ENCODE measurements around the gene YY1.

Gene YY1

GRCh38 chr14:100313464-100314230 is 74.7 kb downstream of the YY1 start:
- no peak for DNase-seq (ENCODE audit: low read depth)

- DNase-seq (ENCODE audit: low read depth), result no peak
Measured at GRCh38 chr14:100314724-100315123, 75.8 kb downstream of the YY1 start.

- DNase-seq (ENCODE audit: low read depth), result no peak
Measured at GRCh38 chr14:100317389-100317788, 78.4 kb downstream of the YY1 start.

- no peak for DNase-seq (ENCODE audit: low read depth)
Measured at GRCh38 chr14:100317912-100318808, 79.2 kb downstream of the YY1 start.

GRCh38 chr14:100320157-100320856 is 81.4 kb downstream of the YY1 start:
- DNase-seq (ENCODE audit: low read depth), result no peak

GRCh38 chr14:100321473-100322137 is 82.7 kb downstream of the YY1 start:
- no peak for DNase-seq (ENCODE audit: low read depth)

GRCh38 chr14:100322138-100322957 is 83.4 kb downstream of the YY1 start:
- no peak for DNase-seq (ENCODE audit: low read depth)

- DNase-seq (ENCODE audit: low read depth), result no peak
Measured at GRCh38 chr14:100323121-100323941, 84.4 kb downstream of the YY1 start, which contains the start of gene SLC25A47. Gene SLC25A47 (plus strand): TSS chr14:100323339. CDS start chr14:100323415, 76 bp downstream.

GRCh38 chr14:100323942-100324307 is 85.0 kb downstream of the YY1 start:
- no peak for DNase-seq (ENCODE audit: low read depth)

- no peak for DNase-seq (ENCODE audit: low read depth)
Measured at GRCh38 chr14:100325231-100325632, 86.3 kb downstream of the YY1 start.

GRCh38 chr14:100325958-100326357 is 87.0 kb downstream of the YY1 start:
- no peak for DNase-seq (ENCODE audit: low read depth)

- no peak for DNase-seq (ENCODE audit: low read depth)
Measured at GRCh38 chr14:100327128-100327527, 88.2 kb downstream of the YY1 start.

- no peak for DNase-seq (ENCODE audit: low read depth)
Measured at GRCh38 chr14:100328495-100329163, 89.7 kb downstream of the YY1 start.

GRCh38 chr14:100329233-100330006 is 90.5 kb downstream of the YY1 start:
- no peak for DNase-seq (ENCODE audit: low read depth)

GRCh38 chr14:100330007-100330344 is 91.0 kb downstream of the YY1 start:
- DNase-seq (ENCODE audit: low read depth), result no peak

GRCh38 chr14:100330388-100330931 is 91.5 kb downstream of the YY1 start:
- DNase-seq (ENCODE audit: low read depth), result no peak

GRCh38 chr14:100332071-100332639 is 93.2 kb downstream of the YY1 start:
- DNase-seq (ENCODE audit: low read depth), result no peak

Measured in CMK (cell line).